B cell (primary cell): ENCODE measurements around the gene LEMD2. TPM values are rescaled to one million over a fixed set of nuclear protein-coding genes. Genes with fewer than 3 reads are reported as not detected.

Experiments used
- ATAC-seq: fragments of 200-7000 bp; cut with Tn5 transposase; one replicate; pipeline ENCODE4 v1.10.0; 2021; ENCODE audit warnings: low read depth, mild to moderate bottlenecking, moderate number of reproducible peaks, moderate library complexity
- CTCF ChIA-PET: fragments of 350-600 bp; sonication (Branson Sonifier 250); formaldehyde crosslinking; loops from one replicate; lab custom pipeline; 2021; ENCODE audit warnings: antibody characterized with exemption, inconsistent platforms; lab: Charles Lee
- POLR2A ChIA-PET: fragments of 350-600 bp; sonication (Branson Sonifier 250); formaldehyde crosslinking; loops from one replicate; lab custom pipeline; 2021; ENCODE audit warnings: antibody characterized with exemption; lab: Charles Lee
- DNase-seq: peaks from one replicate; pipeline ENCODE4 v3.0.0; 2013
- H2AFZ ChIP-seq: 2 replicates; pipeline ENCODE4 v1.6.1; 2012; ENCODE audit warnings: mild to moderate bottlenecking, low read depth, low read length; ENCODE audit not compliant: insufficient read depth, poor library complexity, severe bottlenecking
- H3K27ac ChIP-seq, 2 donors: 1 replicate in 1 of 2; 2 replicates in 1 of 2; pipeline ENCODE4 v1.5.1; 2012 to 2013; ENCODE audit warnings: low read length in 2 of 2, mild to moderate bottlenecking in 2 of 2, moderate library complexity in 1 of 2
- H3K27me3 ChIP-seq, 4 experiments: fragments of 200-600 bp in 1 of 4; sonication (generic) in 1 of 4; replicated peaks in 1 of 4; 1 replicate in 2 of 4; 2 replicates in 2 of 4; pipeline versions ENCODE4 v1.6.1 to v1.7.0; 2013 to 2016; ENCODE audit warnings: low read length in 3 of 4, mild to moderate bottlenecking in 2 of 4, mixed read lengths in 1 of 4, moderate library complexity in 1 of 4; ENCODE audit not compliant: insufficient read depth in 4 of 4, control insufficient read depth in 3 of 4; ENCODE audit errors: control extremely low read depth in 1 of 4
- H3K36me3 ChIP-seq, 2 experiments: replicated peaks in 1 of 2; 1 replicate in 1 of 2; 2 replicates in 1 of 2; pipeline versions ENCODE4 v1.6.1 to v1.7.1; 2013; ENCODE audit warnings: low read length in 1 of 2; ENCODE audit not compliant: insufficient read depth in 2 of 2, control insufficient read depth in 1 of 2; ENCODE audit errors: control extremely low read depth in 1 of 2, extremely low read depth in 1 of 2
- H3K4me1 ChIP-seq, 2 donors: fragments of 200-600 bp in 1 of 2; sonication (generic) in 1 of 2; 1 replicate in 1 of 2; 2 replicates in 1 of 2; pipeline versions ENCODE4 v1.5.1 to v1.6.1; 2013 to 2017; ENCODE audit warnings: low read length in 2 of 2; ENCODE audit not compliant: control insufficient read depth in 2 of 2, insufficient read depth in 2 of 2
- H3K4me2 ChIP-seq: replicated peaks from 2 replicates; pipeline ENCODE3; 2012; ENCODE audit warnings: mild to moderate bottlenecking, low read depth, low read length; ENCODE audit not compliant: poor library complexity, severe bottlenecking
- H3K4me3 ChIP-seq, 5 experiments: fragments of 200-600 bp in 1 of 5; sonication (generic) in 1 of 5; 1 replicate in 3 of 5; 2 replicates in 2 of 5; pipeline versions ENCODE4 v1.5.1 to v1.7.0; 2011 to 2016; ENCODE audit warnings: low read length in 4 of 5, mild to moderate bottlenecking in 4 of 5, low read depth in 2 of 5, control low read depth in 1 of 5, moderate library complexity in 1 of 5; ENCODE audit not compliant: insufficient read depth in 1 of 5; ENCODE audit errors: control extremely low read depth in 1 of 5, extremely low read depth in 1 of 5
- H3K79me2 ChIP-seq: fragments of 200-600 bp; sonication (generic); one replicate; pipeline ENCODE4 v1.6.0; 2016; ENCODE audit warnings: low read length; ENCODE audit not compliant: control insufficient read depth, insufficient read depth
- H3K9ac ChIP-seq: fragments of 200-600 bp; sonication (generic); 2 replicates; pipeline ENCODE4 v1.6.1; 2017; ENCODE audit warnings: mild to moderate bottlenecking, low read length, moderate library complexity
- H3K9me3 ChIP-seq, 3 donors: one replicate each; pipeline versions ENCODE4 v1.6.1 to v1.7.1; 2013; ENCODE audit warnings: low read length in 2 of 3; ENCODE audit not compliant: control insufficient read depth in 2 of 3, insufficient read depth in 1 of 3; ENCODE audit errors: control extremely low read depth in 1 of 3
- H4K20me1 ChIP-seq: 2 replicates; pipeline ENCODE4 v1.6.0; 2012; ENCODE audit warnings: mild to moderate bottlenecking, low read length; ENCODE audit not compliant: insufficient read depth, control insufficient read depth, poor library complexity, severe bottlenecking
- H3K27ac Mint-ChIP-seq: one replicate; pipeline ENCODE4 v1.8.0; 2021; ENCODE audit warnings: mixed read lengths
- H3K27me3 Mint-ChIP-seq: one replicate; pipeline ENCODE4 v1.8.0; 2021; ENCODE audit warnings: mixed read lengths
- H3K4me1 Mint-ChIP-seq: one replicate; pipeline ENCODE4 v1.8.0; 2021; ENCODE audit warnings: mixed read lengths
- H3K4me3 Mint-ChIP-seq: one replicate; pipeline ENCODE4 v1.8.0; 2021; ENCODE audit warnings: mixed read lengths
- H3K9me3 Mint-ChIP-seq: one replicate; pipeline ENCODE4 v1.8.0; 2022; ENCODE audit warnings: mixed read lengths; ENCODE audit not compliant: insufficient read depth
- EZH2 ChIP-seq: IDR thresholded peaks from 2 replicates; pipeline ENCODE4 v1.6.1; 2012; ENCODE audit warnings: borderline replicate concordance, low read depth, mild to moderate bottlenecking, moderate library complexity, low read length; ENCODE audit not compliant: insufficient read depth, poor library complexity, severe bottlenecking
- WGBS: methylation state at CpG from one replicate; pipeline ENCODE4 v1.1.5; 2013; ENCODE audit warnings: missing lambda C conversion rate; ENCODE audit not compliant: insufficient coverage; 5-methylcytosine and 5-hydroxymethylcytosine counted together
- intact Hi-C: fragments of 100-400 bp; cut with micrococcal nuclease; formaldehyde crosslinking; loops from one replicate; pipeline ENCODE4 v1.10.0; 2022
- polyA plus RNA-seq: library from polyadenylated mRNA; depleted of rRNA; stranded (reverse); fragments of >200 nt; gene quantifications from 2 replicates; pipeline ENCODE4 v1.2.3, GENCODE V29; 2012
- total RNA-seq, 2 donors: library from RNA; stranded (reverse); fragments of 120-200 nt in 1 of 2; gene quantifications; 1 replicate in 1 of 2; 2 replicates in 1 of 2; pipeline versions ENCODE4 v1.2.3 to v1.2.4, GENCODE V29; 2013 to 2022
- TF ChIP-seq, protein P1 (sequence below): fragments of 200-600 bp; IDR thresholded peaks from one replicate; pipeline ENCODE4 v1.8.0; 2022; ENCODE audit warnings: antibody characterized with exemption, mild to moderate bottlenecking

Gene LEMD2
- total and polyA plus RNA-seq, 2 donors (not counting 1 experiment from before 2014, with no cell fraction given) = 58.7 to 113 TPM

DNA sequence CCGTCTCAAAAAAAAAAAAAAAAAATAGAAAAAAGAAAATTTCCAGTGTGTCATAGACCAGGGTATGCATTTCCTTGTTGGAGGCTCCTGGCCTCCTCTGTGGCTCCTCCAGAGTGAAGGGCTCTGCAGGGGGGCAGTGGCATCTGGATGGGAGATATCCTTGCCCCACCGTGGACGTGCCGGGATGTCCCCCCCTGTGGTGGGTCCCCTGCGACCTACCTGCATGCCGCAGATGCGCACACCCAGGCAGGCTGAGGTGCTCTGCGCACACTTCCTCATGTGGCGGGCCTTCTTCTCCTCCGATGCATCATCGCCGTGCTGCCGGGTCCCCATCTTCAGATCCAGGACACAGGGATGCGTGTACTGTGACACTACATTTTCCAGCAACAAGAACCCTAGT lies 63.7 kb downstream of the LEMD2 start:
- H3K9me3 ChIP-seq = no peaks in the 10 kb centered on the region
- 97% methylated on average over 13 of the region's 14 CpGs for WGBS
- ChIA-PET POLR2A (no interaction called here), CTCF (interaction anchor here (1.0 to 1.1 kb wide), 2 partner anchors 20 to 47 kb away, joined by 4 to 5 read pairs; no protein-coding TSS in a partner anchor)
- H3K36me3 ChIP-seq = no peaks in the 10 kb centered on the region
- DNase-seq = no peak
- H3K4me3 ChIP-seq = no peak overlapping the region
- H4K20me1 ChIP-seq = no peaks in the 10 kb centered on the region
- no peaks in the 10 kb centered on the region for H3K79me2 ChIP-seq
- no peak for ATAC-seq
- TF ChIP-seq, protein P1, sequence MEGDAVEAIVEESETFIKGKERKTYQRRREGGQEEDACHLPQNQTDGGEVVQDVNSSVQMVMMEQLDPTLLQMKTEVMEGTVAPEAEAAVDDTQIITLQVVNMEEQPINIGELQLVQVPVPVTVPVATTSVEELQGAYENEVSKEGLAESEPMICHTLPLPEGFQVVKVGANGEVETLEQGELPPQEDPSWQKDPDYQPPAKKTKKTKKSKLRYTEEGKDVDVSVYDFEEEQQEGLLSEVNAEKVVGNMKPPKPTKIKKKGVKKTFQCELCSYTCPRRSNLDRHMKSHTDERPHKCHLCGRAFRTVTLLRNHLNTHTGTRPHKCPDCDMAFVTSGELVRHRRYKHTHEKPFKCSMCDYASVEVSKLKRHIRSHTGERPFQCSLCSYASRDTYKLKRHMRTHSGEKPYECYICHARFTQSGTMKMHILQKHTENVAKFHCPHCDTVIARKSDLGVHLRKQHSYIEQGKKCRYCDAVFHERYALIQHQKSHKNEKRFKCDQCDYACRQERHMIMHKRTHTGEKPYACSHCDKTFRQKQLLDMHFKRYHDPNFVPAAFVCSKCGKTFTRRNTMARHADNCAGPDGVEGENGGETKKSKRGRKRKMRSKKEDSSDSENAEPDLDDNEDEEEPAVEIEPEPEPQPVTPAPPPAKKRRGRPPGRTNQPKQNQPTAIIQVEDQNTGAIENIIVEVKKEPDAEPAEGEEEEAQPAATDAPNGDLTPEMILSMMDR = no peak
- no peak for TF ChIP-seq EZH2
- no peak overlapping the region for H3K27ac ChIP-seq
- intact Hi-C loops = no loop called here
- Mint-ChIP-seq H3K4me1 (peaks cover 32% of the 10 kb centered on the region), H3K27ac (no peak overlapping the region), H3K9me3 (no peaks in the 10 kb centered on the region), H3K27me3 (peaks cover 34% of the 10 kb centered on the region), H3K4me3 (no peak overlapping the region)
- H3K4me1 ChIP-seq = peaks cover 11 to 22% of the 10 kb centered on the region in 2 donors
- H2AFZ ChIP-seq = no peak overlapping the region
- no peak overlapping the region for H3K9ac ChIP-seq
- H3K27me3 ChIP-seq = no peaks in the 10 kb centered on the region
- H3K4me2 ChIP-seq = no peak overlapping the region

DNA sequence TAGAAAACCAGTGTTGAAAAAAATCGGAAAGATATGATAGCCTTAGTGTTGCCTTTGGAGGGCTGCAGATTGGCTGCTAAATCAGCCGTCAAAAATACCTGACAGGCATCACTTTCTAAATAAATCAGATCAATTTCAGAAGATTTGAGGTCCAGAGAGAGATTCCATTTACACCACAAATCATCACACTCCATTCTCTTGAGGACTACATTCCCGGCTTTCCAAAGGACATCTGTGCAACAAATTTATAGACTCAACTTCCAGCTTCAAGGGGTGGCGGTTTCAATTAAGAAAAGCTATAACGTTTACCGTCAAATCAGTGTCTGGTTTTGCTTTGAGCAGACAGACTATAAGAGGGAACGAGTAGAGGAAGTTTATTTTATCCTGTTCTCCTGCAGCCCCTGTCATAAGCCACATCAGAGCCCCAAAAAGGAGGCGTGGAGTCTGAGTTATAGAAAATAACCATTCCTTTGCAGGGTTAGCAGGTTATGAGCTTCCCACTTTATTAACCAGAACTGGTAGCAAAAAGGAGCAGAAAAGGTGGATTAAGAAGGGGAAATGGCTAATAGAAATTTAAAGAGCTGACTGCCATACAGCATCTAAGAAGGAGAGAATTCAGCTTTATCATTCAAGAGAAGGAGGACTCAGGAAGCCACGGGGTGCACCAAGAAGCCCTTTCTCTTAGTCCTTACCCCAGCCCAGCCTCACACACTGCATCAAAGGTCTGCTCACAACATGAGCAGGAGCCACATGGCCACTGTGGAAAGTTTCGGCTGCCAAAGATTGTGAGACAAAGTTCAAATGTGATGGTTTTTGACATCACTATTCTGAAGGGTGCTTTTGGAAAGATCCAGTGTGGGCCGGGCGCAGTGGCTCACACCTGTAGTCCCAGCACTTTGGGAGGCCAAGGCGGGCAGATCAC lies 64.6 kb downstream of the LEMD2 start:
- Histone ChIP-seq H3K9ac (no peak overlapping the region), H3K4me1 (peaks cover 11 to 22% of the 10 kb centered on the region in 2 donors), H3K36me3 (no peaks in the 10 kb centered on the region), H3K27me3 (no peaks in the 10 kb centered on the region), H3K4me2 (no peak overlapping the region), H2AFZ (no peak overlapping the region), H3K79me2 (no peaks in the 10 kb centered on the region), H3K9me3 (no peaks in the 10 kb centered on the region), H3K4me3 (no peak overlapping the region), H3K27ac (no peak overlapping the region), H4K20me1 (no peaks in the 10 kb centered on the region)
- POLR2A ChIA-PET = no interaction called here
- no peak overlapping the region for H3K27ac Mint-ChIP-seq
- intact Hi-C loops = no loop called here
- CTCF ChIA-PET = interaction anchor here (0.6 to 1.2 kb wide), 3 partner anchors 47 to 134 kb away, joined by 3 read pairs; no protein-coding TSS in a partner anchor
- peaks cover 30% of the 10 kb centered on the region for H3K27me3 Mint-ChIP-seq
- no peaks in the 10 kb centered on the region for H3K9me3 Mint-ChIP-seq
- DNase-seq (no peak), ATAC-seq (no peak)
- WGBS = 76% methylated on average over 4 of the region's 13 CpGs
- peaks cover 36% of the 10 kb centered on the region for H3K4me1 Mint-ChIP-seq
- TF ChIP-seq, protein P1 = no peak
- TF ChIP-seq EZH2 = no peak
- H3K4me3 Mint-ChIP-seq = no peak overlapping the region
